NCI-H146 (cell line): ENCODE data around the gene ABCD1.

Experiments
- DNase-seq: peaks from one replicate; lab custom pipeline; 2025; lab: John Stamatoyannopoulos, UW

Gene ABCD1

DNA sequence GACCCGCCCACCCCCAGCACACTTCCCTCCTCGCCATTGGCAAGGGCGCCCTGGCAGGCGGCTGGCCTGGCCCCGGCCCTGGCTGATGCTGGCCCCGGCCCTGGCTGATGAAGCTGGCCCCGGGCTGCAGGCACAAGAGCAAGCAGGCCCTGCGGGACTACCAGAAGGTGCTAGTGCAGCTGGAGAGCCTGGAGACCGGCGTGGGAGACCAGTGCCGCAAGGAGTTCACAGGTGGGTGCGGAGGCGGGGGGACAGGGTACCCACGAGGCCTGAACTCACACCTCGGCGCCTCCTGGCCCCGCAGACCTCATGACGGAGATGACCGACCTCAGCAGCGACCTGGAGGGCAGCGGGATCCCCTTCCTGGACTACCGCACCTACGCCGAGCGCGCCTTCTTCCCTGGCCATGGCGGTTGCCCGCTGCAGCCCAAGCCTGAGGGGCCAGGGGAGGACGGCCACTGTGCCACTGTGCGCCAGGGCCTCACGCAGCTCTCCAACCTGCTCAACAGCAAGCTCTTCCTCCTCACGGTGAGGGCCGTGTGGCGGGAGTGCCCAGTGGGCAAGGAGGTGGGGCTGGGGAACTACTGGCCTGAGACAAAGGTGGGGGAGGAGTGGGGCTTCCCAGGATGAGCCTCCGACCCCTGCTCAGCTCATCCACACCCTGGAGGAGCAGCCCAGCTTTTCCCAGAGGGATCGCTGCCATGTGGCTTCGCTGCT is 50.1 kb downstream of the ABCD1 start:
- DNase-seq = no peak

DNA sequence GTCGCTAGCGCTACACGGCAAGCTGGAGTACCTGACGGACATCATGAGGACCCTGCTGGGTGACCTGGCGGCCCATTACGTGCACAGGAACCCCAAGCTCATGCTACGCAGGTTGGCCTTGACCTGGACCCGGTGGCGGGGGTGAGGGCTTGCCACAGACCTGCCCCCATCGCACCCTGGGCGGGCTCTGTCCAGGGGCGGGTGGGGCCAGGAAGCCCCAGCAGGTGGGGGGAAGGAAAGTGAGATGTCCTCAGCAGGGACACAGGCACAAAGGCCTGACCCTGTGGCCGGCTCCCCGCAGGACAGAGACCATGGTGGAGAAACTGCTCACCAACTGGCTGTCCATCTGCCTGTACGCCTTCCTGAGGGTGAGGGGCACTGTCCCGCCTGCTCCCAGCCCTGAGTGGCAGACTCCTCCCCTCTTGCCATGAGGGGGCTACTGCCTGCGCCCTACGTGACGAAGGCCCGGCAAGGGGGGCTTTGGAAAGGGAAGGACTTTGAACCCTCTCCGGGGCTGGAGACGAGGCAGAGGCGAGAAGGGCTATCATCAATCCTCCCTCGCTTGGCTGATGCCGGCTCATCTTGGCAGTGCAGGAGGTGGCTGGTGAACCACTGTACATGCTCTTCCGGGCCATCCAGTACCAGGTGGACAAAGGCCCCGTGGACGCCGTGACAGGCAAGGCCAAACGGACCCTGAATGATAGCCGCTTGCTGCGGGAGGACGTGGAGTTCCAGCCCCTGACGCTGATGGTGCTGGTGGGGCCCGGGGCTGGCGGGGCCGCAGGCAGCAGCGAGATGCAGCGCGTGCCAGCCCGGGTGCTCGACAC is 50.9 kb downstream of the ABCD1 start:
- DNase-seq = no peak

DNA sequence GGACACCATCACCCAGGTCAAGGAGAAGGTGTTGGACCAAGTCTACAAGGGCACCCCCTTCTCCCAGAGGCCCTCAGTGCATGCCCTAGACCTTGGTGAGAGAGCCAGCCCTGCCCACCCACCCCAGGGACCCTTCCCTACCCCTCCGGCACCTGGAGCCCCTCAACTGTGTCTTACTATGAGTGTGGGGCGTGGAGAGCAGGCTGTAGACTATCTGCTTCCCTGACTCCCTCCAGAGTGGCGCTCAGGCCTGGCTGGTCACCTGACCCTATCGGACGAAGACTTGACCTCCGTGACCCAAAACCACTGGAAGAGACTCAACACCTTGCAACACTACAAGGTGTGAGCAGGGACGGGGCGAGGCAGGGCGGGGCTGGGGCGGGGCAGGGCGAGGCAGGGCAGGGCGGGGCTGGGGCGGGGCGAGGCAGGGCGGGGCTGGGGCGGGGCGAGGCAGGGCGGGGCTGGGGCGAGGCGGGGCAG is 51.5 kb downstream of the ABCD1 start:
- DNase-seq = no peak

DNA sequence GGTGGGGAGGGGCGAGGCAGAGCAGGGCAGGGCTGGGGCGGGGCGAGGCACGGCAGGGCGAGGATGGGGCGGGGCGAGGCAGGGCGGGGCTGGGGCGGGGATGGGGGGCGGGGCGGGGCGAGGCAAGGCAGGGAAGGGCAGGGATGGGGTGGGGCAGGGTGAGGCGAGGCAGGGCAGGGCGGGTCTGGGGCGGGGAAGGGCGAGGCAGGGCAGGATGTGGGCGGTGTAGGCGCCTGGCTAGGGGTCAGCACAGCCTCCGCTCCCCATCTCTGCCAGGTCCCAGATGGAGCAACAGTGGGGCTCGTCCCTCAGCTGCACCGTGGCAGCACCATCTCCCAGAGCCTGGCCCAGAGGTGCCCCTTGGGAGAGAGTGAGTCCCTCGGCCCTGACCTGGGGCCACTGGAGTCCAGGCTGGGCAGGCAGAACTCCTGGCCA is 52.0 kb downstream of the ABCD1 start:
- peak; percentile 22 for DNase-seq

DNA sequence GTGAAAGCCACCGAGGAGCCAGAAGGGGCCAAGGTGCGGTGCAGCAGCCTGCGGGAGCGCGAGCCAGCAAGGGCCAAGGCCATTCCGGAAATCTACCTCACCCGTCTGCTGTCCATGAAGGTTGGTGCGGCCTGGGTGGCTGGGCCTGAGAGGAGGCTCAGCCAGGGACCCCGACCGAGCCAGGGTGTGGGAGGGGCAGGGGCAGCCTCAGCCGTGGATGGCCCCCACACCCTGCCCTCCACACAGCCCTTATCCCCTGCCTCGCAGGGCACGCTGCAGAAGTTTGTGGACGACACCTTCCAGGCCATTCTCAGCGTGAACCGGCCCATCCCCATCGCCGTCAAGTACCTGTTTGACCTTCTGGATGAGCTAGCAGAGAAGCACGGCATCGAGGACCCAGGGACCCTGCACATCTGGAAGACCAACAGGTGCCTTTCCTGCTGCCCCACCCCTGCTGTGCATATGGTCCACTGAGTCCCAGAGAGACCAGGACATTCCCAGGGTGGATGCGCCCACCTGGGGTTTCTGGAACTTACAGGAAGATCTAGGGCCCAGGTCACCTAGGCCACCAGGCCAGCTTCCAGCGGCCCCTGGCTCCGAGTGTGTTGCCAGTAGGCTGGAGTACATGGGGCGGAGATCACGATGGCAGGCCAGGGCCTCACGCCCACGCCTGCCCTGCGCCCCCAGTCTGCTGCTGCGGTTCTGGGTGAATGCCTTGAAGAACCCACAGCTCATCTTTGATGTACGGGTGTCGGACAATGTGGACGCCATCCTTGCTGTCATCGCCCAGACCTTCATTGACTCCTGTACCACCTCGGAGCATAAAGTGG is 52.8 kb downstream of the ABCD1 start:
- no peak for DNase-seq

DNA sequence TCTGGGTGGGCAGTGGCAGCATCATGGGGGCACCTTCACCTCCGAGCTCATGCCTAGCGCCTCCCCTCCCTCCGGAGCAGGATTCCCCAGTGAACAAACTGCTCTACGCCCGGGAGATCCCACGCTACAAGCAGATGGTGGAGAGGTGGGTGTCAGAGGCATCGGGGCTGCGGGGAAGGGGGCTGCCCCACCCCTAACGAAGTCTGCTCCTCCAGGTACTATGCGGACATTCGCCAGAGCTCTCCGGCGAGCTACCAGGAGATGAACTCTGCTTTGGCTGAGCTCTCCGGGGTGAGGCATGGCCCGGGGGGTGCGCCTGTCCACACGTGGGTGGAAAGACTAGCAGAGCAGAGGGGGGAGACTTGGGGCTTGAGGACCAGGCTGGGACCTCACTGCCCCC is 53.5 kb downstream of the ABCD1 start:
- DNase-seq = no peak

DNA sequence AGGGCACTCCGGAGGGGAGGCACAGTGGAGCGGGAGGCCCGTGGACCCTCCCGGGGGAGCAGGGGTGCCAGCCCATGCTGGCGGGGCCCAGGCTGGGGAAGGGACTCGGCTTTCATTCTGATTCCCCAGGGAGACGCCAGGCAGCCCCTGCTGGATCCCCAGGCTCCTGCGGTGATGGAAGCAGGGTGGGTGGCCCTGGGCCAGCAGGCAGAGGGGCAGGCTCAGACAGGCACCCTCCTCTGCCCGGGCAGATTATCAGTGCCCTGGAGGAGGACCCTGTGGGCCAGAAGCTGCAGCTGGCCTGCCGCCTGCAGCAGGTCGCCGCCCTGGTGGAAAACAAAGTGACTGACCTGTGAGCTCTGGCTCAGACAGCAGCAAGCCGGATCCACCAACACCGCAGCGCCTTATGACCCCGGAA is 54.0 kb downstream of the ABCD1 start:
- no peak for DNase-seq

DNA sequence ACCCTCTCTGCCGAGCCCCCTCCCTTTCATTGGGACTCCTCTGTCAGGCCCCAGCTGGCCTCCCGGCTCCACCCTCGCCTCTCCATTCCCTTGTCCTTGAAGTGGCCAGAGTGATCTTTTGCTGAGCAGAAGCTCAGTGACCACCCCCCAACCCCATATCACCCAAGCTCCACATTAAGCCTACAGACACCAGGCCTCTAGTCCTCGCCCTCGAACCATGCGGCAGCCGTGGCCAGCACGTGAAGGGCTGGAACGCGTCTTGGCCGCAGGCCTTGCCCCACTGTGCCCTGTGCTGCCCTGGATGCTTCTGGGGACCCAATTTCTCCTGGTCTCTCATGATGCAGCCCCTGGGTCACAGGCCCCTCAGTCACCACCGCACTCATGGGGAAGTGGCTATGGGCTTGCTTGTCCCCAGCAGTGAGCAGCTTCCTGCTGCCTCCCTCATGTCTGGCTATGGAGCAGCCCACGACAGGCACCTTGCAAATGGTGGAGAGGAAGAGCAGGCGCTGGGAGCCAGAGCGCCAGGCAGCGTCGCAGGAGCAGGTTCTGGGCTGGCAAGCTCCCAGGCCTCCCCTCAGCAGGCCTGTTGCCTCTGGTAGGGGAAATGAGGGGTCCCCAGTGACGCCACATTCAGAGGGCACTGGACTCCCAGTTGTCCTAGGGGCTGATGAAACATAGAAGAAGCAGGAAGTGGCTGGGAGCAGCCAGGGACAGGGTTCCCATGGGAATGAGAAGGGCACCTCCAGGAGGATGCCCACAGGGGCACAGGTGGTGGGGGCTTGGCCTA is 55.4 kb downstream of the ABCD1 start:
- no peak for DNase-seq

DNA sequence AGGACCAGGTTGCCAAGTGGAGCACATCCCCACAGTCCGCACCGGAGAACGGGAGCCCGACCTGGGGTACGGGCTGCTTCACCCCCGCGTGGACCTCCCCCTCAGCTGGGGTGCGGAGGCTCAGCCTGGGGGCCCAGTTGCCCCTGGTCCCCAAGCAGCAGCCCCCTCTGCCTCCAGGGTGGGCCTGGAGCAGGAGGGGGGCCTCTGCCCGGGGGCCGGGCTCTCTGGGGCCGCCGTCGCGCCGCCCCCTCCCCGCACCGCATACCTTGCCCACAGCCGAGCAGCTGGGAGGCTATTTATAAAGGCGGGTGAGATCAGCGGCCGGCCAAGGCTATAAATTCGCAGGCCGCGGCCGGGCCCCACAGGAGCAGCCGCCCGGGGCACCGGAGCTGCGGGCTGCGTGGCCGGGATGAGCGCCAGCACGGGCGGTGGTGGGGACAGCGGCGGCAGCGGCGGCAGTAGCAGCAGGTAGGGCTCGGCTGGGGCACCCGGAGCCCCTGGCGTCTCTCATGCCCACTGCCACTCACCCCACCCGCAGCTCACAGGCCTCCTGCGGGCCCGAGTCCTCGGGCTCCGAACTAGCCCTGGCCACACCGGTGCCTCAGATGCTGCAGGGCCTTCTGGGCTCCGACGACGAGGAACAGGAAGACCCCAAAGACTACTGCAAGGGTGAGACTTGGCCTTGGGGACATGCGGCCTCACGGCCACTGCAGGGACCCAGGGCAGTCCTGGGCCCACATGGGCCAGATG is 56.2 kb downstream of the ABCD1 start, which contains the start of gene SRPK3:
Gene SRPK3 (plus strand): TSS at position 364 of the 750 bp plus-strand sequence. CDS start 46 bp downstream, at position 410.
- peak; percentile 12 for DNase-seq

DNA sequence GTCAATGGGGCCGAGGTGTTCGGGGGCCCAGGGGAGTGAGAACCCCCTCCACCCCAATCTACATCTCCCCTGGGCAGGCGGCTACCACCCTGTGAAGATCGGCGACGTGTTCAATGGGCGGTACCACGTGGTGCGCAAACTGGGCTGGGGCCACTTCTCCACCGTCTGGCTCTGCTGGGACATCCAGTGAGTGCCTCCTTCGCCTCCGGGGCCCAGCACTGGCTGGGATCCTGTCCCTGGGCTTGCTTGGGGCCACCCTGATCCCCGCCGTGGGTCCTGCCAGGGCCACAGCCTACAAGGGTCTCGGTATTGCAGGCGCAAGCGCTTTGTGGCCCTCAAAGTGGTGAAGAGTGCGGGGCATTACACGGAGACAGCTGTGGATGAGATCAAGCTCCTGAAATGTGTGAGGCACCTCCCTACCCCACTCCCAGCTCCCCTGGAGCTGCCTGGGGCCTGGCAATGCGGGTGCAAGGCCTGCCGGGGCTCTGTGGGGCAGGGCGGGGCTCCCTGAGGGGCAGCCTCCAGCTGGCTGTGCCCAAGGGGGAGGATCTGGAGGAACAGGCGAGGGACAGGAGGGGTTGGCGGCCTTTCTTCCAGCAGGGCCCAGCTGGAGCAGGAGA is 56.9 kb downstream of the ABCD1 start:
- no peak for DNase-seq

DNA sequence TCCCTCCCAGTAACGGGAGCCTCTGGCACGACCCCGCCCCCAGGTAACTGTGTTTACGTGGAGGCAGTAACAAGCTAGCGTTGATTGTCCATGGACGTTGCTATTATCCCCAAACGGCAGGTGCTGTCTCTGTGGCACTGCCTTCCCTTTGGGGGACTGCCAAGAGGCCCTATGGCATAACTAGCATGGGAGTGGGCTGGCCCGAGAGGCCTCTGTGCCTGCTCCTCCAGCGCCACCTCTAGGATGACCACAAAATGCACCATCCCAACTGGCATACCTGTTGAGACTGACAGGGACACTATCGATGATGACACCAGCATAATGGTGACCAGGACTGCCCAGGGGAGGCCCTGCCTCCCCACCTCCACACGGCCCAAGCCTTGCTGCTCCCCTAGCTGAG is 57.7 kb downstream of the ABCD1 start:
- DNase-seq = peak; percentile 64

DNA sequence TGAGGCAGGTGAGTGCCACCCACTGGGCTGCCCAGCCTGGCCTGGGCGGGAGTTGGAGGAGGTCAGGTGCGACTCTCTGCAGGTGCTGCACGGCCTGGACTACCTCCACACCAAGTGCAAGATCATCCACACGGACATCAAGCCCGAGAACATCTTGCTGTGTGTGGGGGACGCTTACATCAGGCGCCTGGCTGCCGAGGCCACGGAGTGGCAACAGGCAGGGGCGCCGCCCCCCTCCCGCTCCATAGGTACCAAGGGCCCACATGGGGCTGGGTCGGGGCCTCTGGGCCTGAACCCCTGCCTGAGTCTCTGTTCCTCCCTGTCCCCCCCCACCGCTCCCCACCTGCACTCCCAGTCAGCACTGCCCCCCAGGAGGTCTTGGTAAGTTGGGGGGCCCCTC is 58.2 kb downstream of the ABCD1 start:
- no peak for DNase-seq

DNA sequence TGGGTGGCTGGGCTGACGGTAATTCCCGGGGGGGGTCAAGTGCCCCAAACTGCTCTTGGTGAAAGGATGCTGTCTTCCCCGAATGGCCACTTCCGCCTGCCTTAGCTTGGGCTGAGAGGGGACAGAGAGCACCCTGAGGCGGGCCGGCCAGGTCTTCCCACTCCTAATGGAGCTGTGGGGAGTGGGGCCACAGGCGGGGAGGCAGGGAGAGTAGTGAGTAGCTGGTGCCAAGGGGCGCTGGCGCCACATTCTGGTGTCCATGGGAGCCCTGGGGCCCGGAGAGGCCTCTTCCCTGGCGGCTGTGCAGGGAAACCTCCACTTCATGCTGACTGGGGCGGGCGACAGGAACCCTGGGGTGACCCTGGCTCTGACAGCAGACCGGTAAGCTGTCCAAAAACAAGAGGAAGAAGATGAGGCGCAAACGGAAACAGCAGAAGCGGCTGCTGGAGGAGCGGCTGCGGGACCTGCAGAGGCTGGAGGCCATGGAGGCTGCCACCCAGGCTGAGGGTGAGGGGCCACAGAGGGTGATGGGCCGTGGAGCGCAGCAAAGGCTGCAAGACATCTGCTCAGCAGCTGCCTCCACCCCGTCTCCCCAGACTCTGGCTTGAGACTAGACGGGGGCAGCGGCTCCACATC is 58.8 kb downstream of the ABCD1 start:
- DNase-seq = no peak

DNA sequence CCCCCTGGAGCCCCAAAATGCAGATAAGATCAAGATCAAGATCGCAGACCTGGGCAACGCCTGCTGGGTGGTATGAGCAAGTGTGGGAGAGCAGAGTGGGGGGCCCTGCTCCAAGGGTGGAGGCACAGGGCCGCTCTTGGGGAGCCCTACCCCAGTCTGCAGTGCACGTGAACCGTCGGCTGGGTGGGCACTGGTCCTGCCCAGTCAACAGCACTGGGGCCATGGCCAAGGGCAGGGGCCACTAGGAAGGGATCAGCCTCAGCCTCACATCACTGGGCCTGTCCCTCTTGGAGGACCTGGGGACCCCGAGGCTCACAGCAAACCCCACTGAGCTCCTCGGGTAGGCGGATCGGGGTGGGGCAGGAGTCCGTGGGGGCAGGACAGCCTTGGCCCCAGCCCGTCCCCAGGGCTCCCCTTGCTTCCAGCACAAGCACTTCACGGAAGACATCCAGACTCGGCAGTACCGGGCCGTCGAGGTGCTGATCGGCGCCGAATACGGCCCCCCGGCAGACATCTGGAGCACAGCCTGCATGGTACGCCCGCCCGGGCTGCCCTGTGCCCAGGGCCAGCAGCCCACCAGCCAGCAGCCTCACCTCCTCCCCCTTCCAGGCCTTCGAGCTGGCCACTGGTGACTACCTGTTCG is 59.8 kb downstream of the ABCD1 start:
- no peak for DNase-seq

DNA sequence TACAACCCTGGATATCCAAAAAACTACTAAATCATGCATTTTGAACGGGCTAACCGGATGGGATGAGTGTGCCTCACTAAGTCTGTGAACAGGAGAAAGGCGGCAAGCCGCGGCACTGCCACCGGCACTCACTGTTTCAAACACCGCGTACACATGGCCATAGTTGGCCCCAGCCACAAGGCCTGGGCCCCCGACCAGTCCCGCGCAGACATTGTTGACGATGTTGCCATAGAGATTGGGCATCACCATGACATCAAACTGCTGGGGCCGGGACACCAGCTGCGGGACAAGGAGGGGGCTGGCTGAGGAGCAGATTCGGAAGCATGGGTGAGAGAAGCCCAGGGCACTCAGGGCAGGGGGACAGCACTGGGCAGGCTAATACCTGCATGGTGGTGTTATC is 62.0 kb downstream of the ABCD1 start:
- DNase-seq = no peak

DNA sequence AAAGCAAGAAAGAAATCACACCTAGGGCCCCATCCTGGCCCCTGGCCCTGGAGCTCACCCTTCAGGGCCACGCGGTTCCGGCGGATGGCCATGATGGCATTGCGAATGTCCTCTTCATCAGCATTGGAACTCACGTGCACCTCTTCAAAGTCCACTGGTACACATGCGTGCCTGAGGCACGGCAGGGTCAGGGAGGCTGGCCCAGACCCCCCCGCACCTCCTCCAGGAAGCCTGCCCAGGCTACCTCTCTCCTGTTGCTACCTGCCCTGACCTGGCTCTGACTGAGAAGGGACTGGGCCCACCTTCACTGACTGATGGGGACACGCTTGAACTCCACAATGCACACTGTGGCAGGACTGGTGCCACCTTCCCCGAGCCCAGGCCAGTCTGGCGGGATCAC is 65.0 kb downstream of the ABCD1 start:
- no peak for DNase-seq

DNA sequence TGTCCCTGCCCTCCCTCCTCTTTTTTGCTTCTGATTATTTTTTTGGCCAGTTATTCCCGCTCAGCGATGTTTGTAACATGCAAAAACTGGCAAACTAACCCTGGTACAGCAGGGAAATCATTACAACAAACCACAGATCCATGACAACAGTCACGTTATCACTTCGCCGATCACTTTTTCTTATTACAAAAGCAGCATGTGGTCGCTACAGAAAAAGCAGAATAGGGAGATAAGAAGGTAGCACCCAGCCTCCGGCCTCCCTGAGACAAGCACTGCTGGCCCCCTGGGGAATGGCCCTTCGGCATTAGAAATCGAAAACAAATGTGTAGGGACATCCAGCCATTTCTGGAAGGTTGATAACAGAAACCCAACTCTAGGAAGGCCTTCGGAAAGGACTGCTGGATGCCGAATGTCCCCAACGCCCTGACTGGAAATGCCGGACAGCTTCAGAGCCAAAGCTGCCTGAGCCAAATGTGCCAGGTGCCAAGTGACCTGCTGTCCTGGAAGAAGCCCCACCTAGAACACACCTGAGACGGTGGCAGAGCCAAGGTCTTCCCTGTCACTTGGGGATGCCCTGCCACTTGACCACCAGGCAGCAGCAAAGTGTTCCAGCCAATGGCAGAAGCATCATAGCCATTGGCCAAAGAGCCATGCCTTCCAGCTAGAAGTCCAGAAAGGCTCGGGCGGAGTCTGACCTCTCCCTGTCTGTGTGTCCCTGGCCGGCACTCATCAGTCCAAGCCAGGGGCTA is 66.6 kb downstream of the ABCD1 start:
- DNase-seq = no peak

DNA sequence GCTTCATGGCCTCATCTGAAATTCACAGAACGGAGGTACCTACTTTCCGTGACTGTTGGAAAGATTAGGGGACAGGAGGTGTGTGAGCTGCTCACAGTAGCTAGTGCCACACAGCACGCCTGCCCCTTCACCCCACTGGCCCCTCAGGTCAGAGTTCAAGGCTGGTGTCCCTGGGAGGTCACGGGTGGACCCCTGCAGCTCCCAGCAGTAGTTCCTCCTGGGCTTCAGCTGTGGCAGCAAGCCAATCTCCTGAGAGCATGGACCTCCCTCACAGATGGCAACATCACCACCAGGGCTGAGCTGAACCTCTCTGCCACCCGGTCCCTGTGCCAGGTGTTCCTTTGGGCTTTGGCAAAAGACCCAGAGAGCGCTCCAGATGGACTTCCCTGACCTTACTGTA is 67.7 kb downstream of the ABCD1 start:
- DNase-seq = no peak

DNA sequence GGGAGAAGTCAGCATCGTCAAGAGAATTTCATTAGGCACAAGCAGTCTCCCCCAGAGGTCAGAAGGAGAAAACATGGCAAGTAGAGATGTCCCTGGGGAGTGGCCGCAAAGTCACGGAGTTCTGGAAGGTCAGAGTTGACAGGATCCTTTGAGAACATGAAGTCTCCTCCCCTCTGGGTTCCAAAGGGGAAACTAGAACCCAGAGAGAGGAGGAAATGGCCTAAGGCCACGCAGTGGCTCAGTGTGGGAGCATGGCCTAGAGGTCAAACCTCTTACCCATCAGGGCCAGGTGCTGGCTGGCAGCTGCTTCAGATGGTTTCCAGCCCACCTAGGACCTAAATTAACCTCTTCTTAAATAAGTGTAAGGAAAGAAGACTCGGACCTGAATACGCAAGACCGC is 68.6 kb downstream of the ABCD1 start:
- DNase-seq = no peak
